LNCAP (cell line): ENCODE data around the gene EPHB2.

Source experiments
- TF ChIP-seq, protein P1 (sequence below): fragments of 450-650 bp; IDR thresholded peaks from 2 replicates; pipeline ENCODE4 v1.5.1; 2017; ENCODE audit warnings: mild to moderate bottlenecking

The EPHB2 gene

DNA sequence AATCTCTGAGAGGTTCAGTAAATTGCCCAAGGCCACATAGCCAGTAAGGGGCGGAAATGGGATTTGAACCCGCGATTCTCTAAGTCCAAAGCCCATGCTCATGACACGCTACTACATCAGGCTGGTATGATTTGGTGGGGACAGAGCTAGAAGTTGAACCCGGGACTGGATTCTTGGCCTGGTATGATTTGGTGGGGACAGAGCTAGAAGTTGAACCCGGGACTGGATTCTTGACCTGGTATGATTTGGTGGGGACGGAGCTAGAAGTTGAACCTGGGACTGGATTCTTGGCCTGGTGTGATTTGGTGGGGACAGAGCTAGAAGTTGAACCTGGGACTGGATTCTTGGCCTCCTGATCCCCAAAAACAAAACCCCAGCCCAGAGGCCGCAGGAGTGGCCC is 23.0 kb downstream of the EPHB2 start:
- TF ChIP-seq, protein P1, sequence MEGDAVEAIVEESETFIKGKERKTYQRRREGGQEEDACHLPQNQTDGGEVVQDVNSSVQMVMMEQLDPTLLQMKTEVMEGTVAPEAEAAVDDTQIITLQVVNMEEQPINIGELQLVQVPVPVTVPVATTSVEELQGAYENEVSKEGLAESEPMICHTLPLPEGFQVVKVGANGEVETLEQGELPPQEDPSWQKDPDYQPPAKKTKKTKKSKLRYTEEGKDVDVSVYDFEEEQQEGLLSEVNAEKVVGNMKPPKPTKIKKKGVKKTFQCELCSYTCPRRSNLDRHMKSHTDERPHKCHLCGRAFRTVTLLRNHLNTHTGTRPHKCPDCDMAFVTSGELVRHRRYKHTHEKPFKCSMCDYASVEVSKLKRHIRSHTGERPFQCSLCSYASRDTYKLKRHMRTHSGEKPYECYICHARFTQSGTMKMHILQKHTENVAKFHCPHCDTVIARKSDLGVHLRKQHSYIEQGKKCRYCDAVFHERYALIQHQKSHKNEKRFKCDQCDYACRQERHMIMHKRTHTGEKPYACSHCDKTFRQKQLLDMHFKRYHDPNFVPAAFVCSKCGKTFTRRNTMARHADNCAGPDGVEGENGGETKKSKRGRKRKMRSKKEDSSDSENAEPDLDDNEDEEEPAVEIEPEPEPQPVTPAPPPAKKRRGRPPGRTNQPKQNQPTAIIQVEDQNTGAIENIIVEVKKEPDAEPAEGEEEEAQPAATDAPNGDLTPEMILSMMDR: no peak

DNA sequence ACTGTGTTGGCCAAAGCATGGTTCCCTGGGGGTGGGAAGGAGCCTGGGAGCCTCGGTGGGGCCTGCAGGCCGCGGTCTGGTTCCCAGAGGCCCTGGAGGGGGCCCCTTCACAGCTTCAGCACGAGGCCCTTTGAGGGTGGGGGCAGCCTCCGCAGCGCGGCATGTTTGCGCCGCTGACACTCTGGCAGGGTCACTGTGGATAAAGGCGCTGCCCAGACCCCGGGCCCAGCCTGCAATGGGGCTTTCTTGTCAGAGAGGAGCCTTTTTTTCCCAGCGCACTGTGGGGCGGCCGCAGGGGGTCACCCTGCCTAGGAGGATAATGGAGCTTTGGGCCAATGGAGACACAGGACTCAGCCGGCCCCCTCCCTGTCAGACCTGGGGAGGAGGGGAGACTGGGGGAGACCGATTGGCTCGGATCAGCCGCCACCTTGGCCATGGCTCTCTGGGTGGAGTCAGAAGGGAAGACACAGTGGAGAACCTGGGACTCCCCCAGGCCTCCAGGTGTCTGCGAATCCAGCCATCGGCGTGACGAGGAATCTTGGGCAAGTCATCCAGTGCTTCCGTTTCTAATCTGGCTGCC is 26.0 kb downstream of the EPHB2 start:
- TF ChIP-seq, protein P1: no peak

DNA sequence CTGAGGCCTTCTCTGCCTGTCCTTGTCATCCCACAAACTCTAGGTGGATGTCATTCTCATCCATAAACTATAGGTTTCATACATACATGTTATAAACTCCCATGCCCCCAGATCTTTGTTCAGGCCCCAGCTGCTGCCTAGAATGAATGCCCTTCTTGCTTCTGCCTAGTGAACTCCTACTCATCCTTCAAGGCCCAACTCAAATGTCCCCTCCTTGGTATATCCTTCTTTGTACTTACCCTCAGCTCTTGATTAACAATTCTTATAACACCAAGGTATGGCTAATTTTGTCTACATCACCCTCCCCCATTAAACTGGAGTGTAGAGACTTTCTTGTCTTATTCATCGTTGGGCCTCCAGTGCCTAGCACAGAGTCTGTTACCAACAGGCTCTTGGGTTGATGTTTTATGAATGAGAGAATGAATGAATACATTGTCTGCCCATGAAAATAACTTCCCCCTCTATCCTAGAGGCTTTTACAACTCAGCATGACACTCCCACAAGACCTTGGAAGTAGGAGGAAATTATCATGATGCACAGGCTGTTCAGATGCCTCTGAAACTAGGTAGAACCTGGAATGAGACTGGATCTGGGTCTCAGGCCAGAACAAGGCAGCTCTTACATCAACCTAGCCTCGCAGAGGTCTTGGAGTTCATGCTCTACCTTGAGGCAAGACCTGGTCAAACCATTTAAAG is 26.9 kb downstream of the EPHB2 start:
- TF ChIP-seq, protein P1: no peak

DNA sequence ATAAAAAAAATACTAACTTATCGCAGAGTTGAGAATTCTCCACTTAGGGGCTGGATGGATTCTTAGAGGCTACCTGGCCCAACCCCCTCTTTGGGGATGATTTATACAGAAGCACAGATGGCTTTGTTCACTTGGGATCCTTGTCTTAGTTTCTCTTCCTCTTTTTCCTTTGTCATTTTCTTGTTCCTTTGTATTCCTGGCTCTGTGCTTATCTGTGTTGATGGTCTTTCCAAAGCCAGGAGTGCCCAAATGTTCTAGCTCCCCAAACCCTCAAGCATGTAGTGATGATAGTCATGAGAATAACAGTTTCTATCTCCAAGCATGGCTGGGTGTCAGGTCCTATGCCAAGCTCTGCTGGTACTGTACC is 27.4 kb downstream of the EPHB2 start:
- TF ChIP-seq, protein P1: no peak

DNA sequence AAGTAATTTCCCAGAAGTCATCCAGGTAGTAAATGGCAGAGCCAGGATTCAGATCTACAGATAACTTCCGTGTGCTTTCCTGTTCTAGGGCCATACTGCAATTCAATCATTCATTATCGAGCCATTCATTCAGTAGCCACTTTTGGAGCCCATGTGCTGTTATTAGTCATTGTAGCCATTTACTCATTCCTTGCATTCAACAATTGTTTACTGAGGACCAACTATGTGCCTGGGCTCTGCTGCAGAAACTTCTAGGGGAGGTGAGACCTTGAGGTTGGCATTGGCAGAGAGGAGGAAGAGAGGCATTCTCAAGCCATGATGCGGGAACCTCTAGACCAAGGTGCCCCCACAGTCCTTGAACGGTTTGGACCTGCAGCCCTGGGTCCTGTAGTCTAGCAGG is 27.9 kb downstream of the EPHB2 start:
- TF ChIP-seq, protein P1: no peak

DNA sequence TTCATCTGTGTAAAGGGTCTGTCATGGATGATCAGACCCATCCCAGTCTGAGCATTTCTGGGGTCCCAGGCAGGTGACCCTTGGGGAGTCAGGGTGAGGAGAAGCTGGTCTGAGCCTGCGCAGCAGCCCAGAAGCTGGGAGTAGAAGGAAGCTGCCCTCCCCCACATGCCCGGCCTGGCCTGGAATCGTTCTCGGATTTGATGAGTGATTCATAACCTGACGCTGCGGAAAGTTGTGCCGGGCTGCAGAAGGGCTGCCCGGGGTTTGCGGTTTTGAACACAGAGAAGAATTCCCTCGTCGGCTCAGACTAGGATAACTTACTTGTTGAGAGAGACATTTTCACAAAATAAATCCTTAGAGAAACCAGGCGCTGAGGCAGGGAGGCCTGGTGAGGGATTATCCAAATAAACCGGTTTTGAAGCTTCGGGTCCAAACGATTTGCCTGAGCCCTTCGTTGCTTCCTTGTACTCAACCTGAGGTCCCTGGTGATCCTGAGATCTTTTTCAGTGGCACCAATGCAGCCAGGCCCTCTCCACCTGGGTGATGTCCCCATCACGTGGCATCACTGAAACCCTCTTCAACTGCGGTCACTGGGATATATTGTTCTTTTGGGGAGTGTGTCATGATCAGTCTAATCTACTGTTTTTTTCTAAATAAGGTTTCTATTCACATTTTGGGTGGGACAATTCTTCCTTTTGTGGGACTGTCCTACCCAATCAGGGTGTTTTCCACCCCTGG is 29.2 kb downstream of the EPHB2 start:
- TF ChIP-seq, protein P1: no peak

DNA sequence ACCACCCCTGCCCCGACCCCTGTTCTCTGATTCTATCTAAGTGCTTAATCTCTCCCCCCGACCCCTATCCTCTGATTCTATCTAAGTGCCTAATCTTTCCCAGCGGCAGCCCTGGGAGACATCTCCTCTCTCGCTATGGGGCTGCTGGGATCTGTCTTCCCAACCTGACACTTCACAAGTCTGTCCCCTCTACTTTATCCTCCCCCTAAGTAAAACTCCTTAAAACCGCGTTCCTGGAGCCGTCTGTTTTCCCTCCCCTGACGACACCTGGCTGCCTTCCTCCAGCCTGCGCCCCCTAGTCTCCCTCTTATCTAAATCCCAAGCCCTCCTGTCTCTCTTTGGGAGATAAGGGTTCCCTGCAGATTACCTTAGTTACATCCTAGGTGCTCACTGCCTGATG is 30.5 kb downstream of the EPHB2 start:
- TF ChIP-seq, protein P1: no peak
